Stimulated activated naive B cell treated with anti-CD40 and anti-IgM and Interleukin-4, amounts not matched to agents 10 μg/mL and 1 μg/mL and 100 μg/mL, for 72 hours (primary cell): ENCODE data around the gene BNIP3.

Experiments
- ATAC-seq, 2 donors: fragments of 150-1000 bp; cut with Tn5 transposase; replicated peaks; 2 replicates each; pipeline ENCODE4 v1.10.0; 2021; ENCODE audit warnings: moderate library complexity in 1 of 2
- DNase-seq: peaks from one replicate; pipeline ENCODE4 v3.0.0; 2021
- H3K27ac Mint-ChIP-seq: one replicate; pipeline ENCODE4 v1.8.0; 2022; ENCODE audit warnings: mild to moderate bottlenecking, mixed read lengths
- H3K27me3 Mint-ChIP-seq, 2 donors: one replicate each; pipeline ENCODE4 v1.8.0; 2022; ENCODE audit warnings: mixed read lengths in 2 of 2
- H3K36me3 Mint-ChIP-seq, 2 donors: one replicate each; pipeline ENCODE4 v1.8.0; 2022; ENCODE audit warnings: mixed read lengths in 2 of 2, mild to moderate bottlenecking in 1 of 2
- H3K4me1 Mint-ChIP-seq, 2 donors: one replicate each; pipeline ENCODE4 v1.8.0; 2022; ENCODE audit warnings: mixed read lengths in 2 of 2, mild to moderate bottlenecking in 1 of 2
- H3K4me3 Mint-ChIP-seq, 2 donors: one replicate each; pipeline ENCODE4 v1.8.0; 2022; ENCODE audit warnings: mild to moderate bottlenecking in 2 of 2, mixed read lengths in 2 of 2, moderate library complexity in 1 of 2
- H3K9me3 Mint-ChIP-seq, 2 donors: one replicate each; pipeline ENCODE4 v1.8.0; 2022; ENCODE audit warnings: mixed read lengths in 2 of 2, mild to moderate bottlenecking in 1 of 2

The BNIP3 gene

GRCh38 chr10:132010483-132010882 lies 28.8 kb upstream of the BNIP3 start:
- Mint-ChIP-seq H3K4me1 (peaks cover 0 to 2% of the 10 kb centered on the region in 2 donors), H3K27ac (no peak overlapping the region), H3K27me3 (peaks cover 20 to 30% of the 10 kb centered on the region in 2 donors), H3K9me3 (no peaks in the 10 kb centered on the region), H3K4me3 (no peak overlapping the region), H3K36me3 (no peaks in the 10 kb centered on the region)
- DNase-seq (no peak), ATAC-seq (no peak)

GRCh38 chr10:132009575-132009974 lies 27.9 kb upstream of the BNIP3 start:
- Mint-ChIP-seq H3K36me3 (peaks cover 0 to 3% of the 10 kb centered on the region in 2 donors), H3K4me1 (no peaks in the 10 kb centered on the region), H3K9me3 (no peaks in the 10 kb centered on the region), H3K27me3 (peaks cover 20 to 30% of the 10 kb centered on the region in 2 donors), H3K27ac (peak overlapping the region; percentile 28), H3K4me3 (no peak overlapping the region)
- ATAC-seq (no peak), DNase-seq (no peak)

- Mint-ChIP-seq H3K4me1 (no peaks in the 10 kb centered on the region), H3K27ac (no peak overlapping the region), H3K27me3 (peaks cover 20 to 41% of the 10 kb centered on the region in 2 donors), H3K4me3 (no peak overlapping the region), H3K36me3 (peaks cover 0 to 3% of the 10 kb centered on the region in 2 donors), H3K9me3 (no peaks in the 10 kb centered on the region)
- no peak for ATAC-seq
- no peak for DNase-seq
These were observed 26.0 kb upstream of the BNIP3 start for GRCh38 chr10:132007681-132008080.

GRCh38 chr10:132006966-132007365 lies 25.2 kb upstream of the BNIP3 start:
- H3K36me3 Mint-ChIP-seq = peaks cover 0 to 3% of the 10 kb centered on the region in 2 donors
- no peaks in the 10 kb centered on the region for H3K4me1 Mint-ChIP-seq
- no peak overlapping the region for H3K27ac Mint-ChIP-seq
- DNase-seq = no peak
- no peaks in the 10 kb centered on the region for H3K9me3 Mint-ChIP-seq
- H3K4me3 Mint-ChIP-seq = no peak overlapping the region
- no peak for ATAC-seq
- H3K27me3 Mint-ChIP-seq = peaks cover 23 to 45% of the 10 kb centered on the region in 2 donors

GRCh38 chr10:132005147-132005546 lies 23.4 kb upstream of the BNIP3 start:
- Mint-ChIP-seq H3K36me3 (peaks cover 0 to 3% of the 10 kb centered on the region in 2 donors), H3K27ac (no peak overlapping the region), H3K9me3 (no peaks in the 10 kb centered on the region), H3K4me1 (no peaks in the 10 kb centered on the region), H3K4me3 (no peak overlapping the region), H3K27me3 (peaks cover 19 to 47% of the 10 kb centered on the region in 2 donors)
- ATAC-seq (no peak), DNase-seq (no peak)

- H3K27ac Mint-ChIP-seq = no peak overlapping the region
- DNase-seq (no peak), ATAC-seq (no peak)
- H3K27me3 Mint-ChIP-seq = peaks cover 18 to 40% of the 10 kb centered on the region in 2 donors
- H3K36me3 Mint-ChIP-seq = peaks cover 0 to 3% of the 10 kb centered on the region in 2 donors
- H3K9me3 Mint-ChIP-seq = no peaks in the 10 kb centered on the region
- H3K4me3 Mint-ChIP-seq = no peak overlapping the region
- no peaks in the 10 kb centered on the region for H3K4me1 Mint-ChIP-seq
These were observed 22.3 kb upstream of the BNIP3 start for GRCh38 chr10:132004052-132004451.

GRCh38 chr10:132003282-132003924 lies 21.7 kb upstream of the BNIP3 start:
- ATAC-seq (no peak), DNase-seq (no peak)
- H3K9me3 Mint-ChIP-seq = no peaks in the 10 kb centered on the region
- no peak overlapping the region for H3K27ac Mint-ChIP-seq
- H3K36me3 Mint-ChIP-seq = peaks cover 0 to 3% of the 10 kb centered on the region in 2 donors
- no peaks in the 10 kb centered on the region for H3K4me1 Mint-ChIP-seq
- H3K27me3 Mint-ChIP-seq = peaks cover 13 to 35% of the 10 kb centered on the region in 2 donors
- H3K4me3 Mint-ChIP-seq = no peak overlapping the region

GRCh38 chr10:132002004-132002403 lies 20.3 kb upstream of the BNIP3 start:
- H3K27ac Mint-ChIP-seq = no peak overlapping the region
- no peak for ATAC-seq
- H3K27me3 Mint-ChIP-seq = peaks cover 7 to 26% of the 10 kb centered on the region in 2 donors
- H3K4me3 Mint-ChIP-seq = no peak overlapping the region
- H3K4me1 Mint-ChIP-seq = no peaks in the 10 kb centered on the region
- no peak for DNase-seq
- H3K36me3 Mint-ChIP-seq = peaks cover 0 to 3% of the 10 kb centered on the region in 2 donors
- no peaks in the 10 kb centered on the region for H3K9me3 Mint-ChIP-seq

- no peak overlapping the region for H3K27ac Mint-ChIP-seq
- no peak for DNase-seq
- peaks cover 8 to 26% of the 10 kb centered on the region in 2 donors for H3K27me3 Mint-ChIP-seq
- no peaks in the 10 kb centered on the region for H3K4me1 Mint-ChIP-seq
- ATAC-seq = no peak
- H3K4me3 Mint-ChIP-seq = no peak overlapping the region
- no peaks in the 10 kb centered on the region for H3K9me3 Mint-ChIP-seq
- peaks cover 0 to 7% of the 10 kb centered on the region in 2 donors for H3K36me3 Mint-ChIP-seq
These were observed 19.7 kb upstream of the BNIP3 start for GRCh38 chr10:132001238-132001972.

- H3K27ac Mint-ChIP-seq = no peak overlapping the region
These were observed 17.3 kb upstream of the BNIP3 start for GRCh38 chr10:131998845-131999681.

GRCh38 chr10:131998050-131998844 lies 16.5 kb upstream of the BNIP3 start:
- no peaks in the 10 kb centered on the region for H3K4me1 Mint-ChIP-seq

More at GRCh38 chr10:131998845-131999681, 17.3 kb upstream of the BNIP3 start:
- peaks cover 0 to 5% of the 10 kb centered on the region in 2 donors for H3K36me3 Mint-ChIP-seq
- ATAC-seq (no peak), DNase-seq (no peak)
- H3K9me3 Mint-ChIP-seq = no peaks in the 10 kb centered on the region
- no peaks in the 10 kb centered on the region for H3K4me1 Mint-ChIP-seq
- peaks cover 9 to 28% of the 10 kb centered on the region in 2 donors for H3K27me3 Mint-ChIP-seq
- no peak overlapping the region for H3K4me3 Mint-ChIP-seq

GRCh38 chr10:131997366-131998049 lies 15.8 kb upstream of the BNIP3 start:
- Mint-ChIP-seq H3K36me3 (peaks cover 0 to 5% of the 10 kb centered on the region in 2 donors), H3K4me3 (no peak overlapping the region), H3K27me3 (peaks cover 9 to 17% of the 10 kb centered on the region in 2 donors), H3K9me3 (no peaks in the 10 kb centered on the region), H3K4me1 (no peaks in the 10 kb centered on the region), H3K27ac (no peak overlapping the region)
- ATAC-seq = no peak
- DNase-seq = no peak

More at GRCh38 chr10:131998050-131998844, 16.5 kb upstream of the BNIP3 start:
- no peak for DNase-seq
- Mint-ChIP-seq H3K4me3 (no peak overlapping the region), H3K27me3 (peaks cover 9 to 23% of the 10 kb centered on the region in 2 donors), H3K27ac (no peak overlapping the region), H3K36me3 (peaks cover 0 to 5% of the 10 kb centered on the region in 2 donors), H3K9me3 (no peaks in the 10 kb centered on the region)
- no peak for ATAC-seq
